HEK293 (cell line): Measurements from ENCODE around the gene ZCCHC9.

Experiments
- CTCF ChIA-PET: fragments of 350-600 bp; formaldehyde crosslinking; extraction: SDS; loops from one replicate; lab custom pipeline; 2021; ENCODE audit warnings: antibody characterized with exemption; lab: Yijun Ruan, JAX
- POLR2A ChIA-PET: fragments of 300-600 bp; formaldehyde crosslinking; extraction: SDS; loops from one replicate; lab custom pipeline; 2020; ENCODE audit warnings: antibody characterized with exemption, inconsistent platforms; lab: Yijun Ruan, JAX
- H3K27ac ChIP-seq: fragments of 200-500 bp; sonication (Bioruptor generic); 2 replicates; pipeline ENCODE4 v1.5.1; 2014; ENCODE audit warnings: low read depth, low read length, control low read depth, inconsistent platforms; ENCODE audit errors: extremely low read depth
- H3K36me3 ChIP-seq, 2 experiments: fragments of 200-500 bp in 1 of 2; sonication (Bioruptor generic) in 1 of 2; 1 replicate in 1 of 2; 2 replicates in 1 of 2; pipeline ENCODE4 v1.5.1; 2014 to 2017; ENCODE audit warnings: inconsistent platforms in 2 of 2, low read length in 2 of 2; ENCODE audit not compliant: control insufficient read depth in 2 of 2, insufficient read depth in 1 of 2
- H3K4me1 ChIP-seq: fragments of 200-500 bp; sonication (Bioruptor generic); 2 replicates; pipeline ENCODE4 v1.5.1; 2014; ENCODE audit warnings: mild to moderate bottlenecking, low read length, inconsistent platforms; ENCODE audit not compliant: control insufficient read depth, insufficient read depth
- H3K4me3 ChIP-seq: 2 replicates; pipeline ENCODE4 v1.5.1; 2011; ENCODE audit warnings: low read depth, mild to moderate bottlenecking, control low read depth, low read length, moderate library complexity
- H3K9me3 ChIP-seq: fragments of 200-500 bp; sonication (Bioruptor generic); 2 replicates; pipeline ENCODE4 v1.5.1; 2014; ENCODE audit warnings: low read depth, low read length, inconsistent platforms; ENCODE audit not compliant: control insufficient read depth, insufficient read depth
- HOXC10 ChIP-seq: sonication (generic); formaldehyde crosslinking; IDR thresholded peaks from 2 replicates; pipeline ENCODE4 v1.8.1; 2023; ENCODE audit warnings: mild to moderate bottlenecking, missing genetic modification reagents
- KLF17 ChIP-seq: fragments of 450-650 bp; formaldehyde crosslinking; IDR thresholded peaks from 2 replicates; pipeline ENCODE4 v1.5.1; 2016; ENCODE audit warnings: missing biosample characterization, missing genetic modification characterization
- PRDM1 ChIP-seq: fragments of 450-650 bp; formaldehyde crosslinking; IDR thresholded peaks from 2 replicates; pipeline ENCODE4; 2016; ENCODE audit warnings: missing biosample characterization, missing genetic modification characterization
- PRDM10 ChIP-seq: fragments of 450-650 bp; formaldehyde crosslinking; IDR thresholded peaks from 2 replicates; pipeline ENCODE4 v1.5.1; 2016; ENCODE audit warnings: missing biosample characterization, missing genetic modification characterization
- PRDM6 ChIP-seq: fragments of 450-650 bp; formaldehyde crosslinking; IDR thresholded peaks from 2 replicates; pipeline ENCODE4 v1.5.1; 2017; ENCODE audit warnings: missing biosample characterization, missing genetic modification characterization
- SCRT1 ChIP-seq: fragments of 450-650 bp; formaldehyde crosslinking; IDR thresholded peaks from 2 replicates; pipeline ENCODE4 v1.5.1; 2016; ENCODE audit warnings: missing biosample characterization, missing genetic modification characterization, borderline replicate concordance
- SP7 ChIP-seq: fragments of 450-650 bp; formaldehyde crosslinking; IDR thresholded peaks from 2 replicates; pipeline ENCODE4 v1.5.1; 2016; ENCODE audit warnings: missing biosample characterization, missing genetic modification characterization
- WT1 ChIP-seq: fragments of 450-650 bp; formaldehyde crosslinking; IDR thresholded peaks from 2 replicates; pipeline ENCODE4 v1.5.1; 2016; ENCODE audit warnings: missing biosample characterization, missing genetic modification characterization
- ZBTB26 ChIP-seq: fragments of 450-650 bp; formaldehyde crosslinking; optimal IDR thresholded peaks from 2 replicates; pipeline ENCODE3; 2016; ENCODE audit warnings: missing biosample characterization, mild to moderate bottlenecking, missing genetic modification characterization
- ZFHX2 ChIP-seq: fragments of 450-650 bp; formaldehyde crosslinking; conservative IDR thresholded peaks from 2 replicates; pipeline ENCODE4 v1.5.1; 2016; ENCODE audit warnings: missing biosample characterization, missing genetic modification characterization
- ZNF2 ChIP-seq: fragments of 450-650 bp; formaldehyde crosslinking; IDR thresholded peaks from 2 replicates; pipeline ENCODE4 v1.5.1; 2016; ENCODE audit warnings: missing biosample characterization, missing genetic modification characterization
- ZNF266 ChIP-seq: fragments of 450-650 bp; formaldehyde crosslinking; IDR thresholded peaks from 2 replicates; pipeline ENCODE4 v1.5.1; 2016; ENCODE audit warnings: missing biosample characterization, missing genetic modification characterization, low read depth
- ZNF37A ChIP-seq: fragments of 450-650 bp; IDR thresholded peaks from 2 replicates; pipeline ENCODE4 v1.5.1; 2018; ENCODE audit warnings: missing biosample characterization, missing genetic modification characterization
- ZNF423 ChIP-seq: fragments of 450-650 bp; formaldehyde crosslinking; IDR thresholded peaks from 2 replicates; pipeline ENCODE4 v1.5.1; 2016; ENCODE audit warnings: missing biosample characterization, missing genetic modification characterization
- ZNF426 ChIP-seq: fragments of 450-650 bp; formaldehyde crosslinking; IDR thresholded peaks from 2 replicates; pipeline ENCODE4 v1.5.1; 2017; ENCODE audit warnings: missing biosample characterization, missing genetic modification characterization, mild to moderate bottlenecking, inconsistent platforms, moderate library complexity
- ZNF561 ChIP-seq: fragments of 450-650 bp; IDR thresholded peaks from 2 replicates; pipeline ENCODE4 v1.5.1; 2018; ENCODE audit warnings: missing biosample characterization, missing genetic modification characterization, borderline replicate concordance
- ZNF571 ChIP-seq: fragments of 450-650 bp; formaldehyde crosslinking; IDR thresholded peaks from 2 replicates; pipeline ENCODE4 v1.5.0; 2017; ENCODE audit warnings: missing biosample characterization, missing genetic modification characterization

Gene ZCCHC9

GRCh38 chr5:81316571-81316970, 15.2 kb downstream of the ZCCHC9 start (continued):
- TF ChIP-seq ZBTB26, result no peak
- TF ChIP-seq SP7, result no peak
- TF ChIP-seq PRDM1, result no peak
- TF ChIP-seq ZNF37A (tag by site-specific recombination), result no peak

- CTCF ChIA-PET, result interaction anchor here (0.7 kb wide), 1 partner anchor 42 kb away, joined by 5 read pairs; no protein-coding TSS in a partner anchor
- no peak for TF ChIP-seq HOXC10 (CRISPR knock-in tag)
- TF ChIP-seq PRDM1, result no peak
- TF ChIP-seq PRDM10 (tag by site-specific recombination), result peak; percentile 34; the same call in 1 of the 2 replicates
- POLR2A ChIA-PET, result interaction anchor here (0.7 kb wide), 1 partner anchor 920 kb away, joined by 4 read pairs; no protein-coding TSS in a partner anchor
- Histone ChIP-seq H3K4me1 (no peaks in the 10 kb centered on the region), H3K4me3 (no peak overlapping the region), H3K27ac (no peak overlapping the region), H3K36me3 (peaks cover 3 to 13% of the 10 kb centered on the region in 2 experiments; a peak in 2 of 3 replicates), H3K9me3 (no peaks in the 10 kb centered on the region)
These were observed 16.1 kb downstream of the ZCCHC9 start for GRCh38 chr5:81317536-81317935.

- no peaks in the 10 kb centered on the region for H3K9me3 ChIP-seq
- no peak for TF ChIP-seq ZBTB26
- TF ChIP-seq WT1, result no peak
- no peak for TF ChIP-seq ZNF571 (tag by site-specific recombination)
- TF ChIP-seq KLF17 (tag by site-specific recombination), result no peak
- no peak overlapping the region for H3K27ac ChIP-seq
- ChIA-PET POLR2A (no interaction called here), CTCF (interaction anchor here (1.0 kb wide), 1 partner anchor 28 kb away, joined by 4 read pairs; no protein-coding TSS in a partner anchor)
- H3K36me3 ChIP-seq, result no peaks in the 10 kb centered on the region
- H3K4me1 ChIP-seq, result no peaks in the 10 kb centered on the region
- no peak overlapping the region for H3K4me3 ChIP-seq
These were observed 25.2 kb downstream of the ZCCHC9 start for GRCh38 chr5:81326554-81326953.

GRCh38 chr5:81334304-81335061, 33.1 kb downstream of the ZCCHC9 start:
- H3K4me3 ChIP-seq, result no peak overlapping the region
- CTCF ChIA-PET, result interaction anchor here (0.7 kb wide), 1 partner anchor 23 kb away, joined by 3 read pairs; no protein-coding TSS in a partner anchor
- no peak overlapping the region for H3K27ac ChIP-seq
- no peaks in the 10 kb centered on the region for H3K36me3 ChIP-seq
- H3K9me3 ChIP-seq, result no peaks in the 10 kb centered on the region
- POLR2A ChIA-PET, result no interaction called here
- no peaks in the 10 kb centered on the region for H3K4me1 ChIP-seq
- TF ChIP-seq ZNF423 (tag by site-specific recombination) (no peak), ZNF561 (tag by site-specific recombination) (no peak), ZNF426 (tag by site-specific recombination) (no peak), ZNF2 (tag by site-specific recombination) (no peak), HOXC10 (CRISPR knock-in tag) (no peak), ZNF266 (tag by site-specific recombination) (no peak), ZFHX2 (tag by site-specific recombination) (no peak), PRDM6 (tag by site-specific recombination) (no peak), SCRT1 (tag by site-specific recombination) (no peak)
